OCI-LY1 (cell line): Measurements from ENCODE around the gene SLCO2B1.

ENCODE experiments used
- H2AFZ ChIP-seq: fragments of 200-600 bp; sonication (generic), shearing (Covaris generic); 2 replicates; pipeline ENCODE4 v1.6.0; 2014; ENCODE audit warnings: antibody characterized with exemption, mild to moderate bottlenecking, low read length
- H3F3A ChIP-seq: fragments of 200-600 bp; sonication (generic), shearing (Covaris generic); 2 replicates; pipeline ENCODE4 v1.6.0; 2014; ENCODE audit warnings: mild to moderate bottlenecking, antibody characterized with exemption, low read length, moderate library complexity; ENCODE audit not compliant: insufficient read depth
- H3K27ac ChIP-seq: fragments of 200-600 bp; sonication (generic); 2 replicates; pipeline ENCODE4 v1.5.1; 2014; ENCODE audit warnings: low read length, mixed run types, mild to moderate bottlenecking, low read depth; ENCODE audit not compliant: poor library complexity, severe bottlenecking
- H3K27me3 ChIP-seq: fragments of 200-600 bp; sonication (generic); 2 replicates; pipeline ENCODE4 v1.6.0; 2014; ENCODE audit warnings: antibody characterized with exemption, mild to moderate bottlenecking, low read length, moderate library complexity; ENCODE audit not compliant: insufficient read depth
- H3K36me3 ChIP-seq: fragments of 200-600 bp; sonication (generic); 2 replicates; pipeline ENCODE4 v1.6.1; 2014; ENCODE audit warnings: mild to moderate bottlenecking, antibody characterized with exemption, low read length, moderate library complexity, mixed read lengths; ENCODE audit not compliant: insufficient read depth
- H3K4me1 ChIP-seq: fragments of 200-600 bp; sonication (generic); 2 replicates; pipeline ENCODE4 v1.5.1; 2014; ENCODE audit warnings: mild to moderate bottlenecking, low read length, moderate library complexity; ENCODE audit not compliant: insufficient read depth, severe bottlenecking
- H3K4me2 ChIP-seq: fragments of 200-600 bp; sonication (generic), shearing (Covaris generic); 2 replicates; pipeline ENCODE4 v1.6.1; 2014; ENCODE audit warnings: low read length
- H3K4me3 ChIP-seq: fragments of 200-600 bp; sonication (generic); 2 replicates; pipeline ENCODE4 v1.5.1; 2014; ENCODE audit warnings: low read length, low read depth, mild to moderate bottlenecking, mixed read lengths; ENCODE audit not compliant: poor library complexity, severe bottlenecking
- H3K79me2 ChIP-seq: fragments of 200-600 bp; shearing (Covaris generic); 2 replicates; pipeline ENCODE4 v1.6.1; 2016; ENCODE audit warnings: mixed run types, low read length, mixed read lengths; ENCODE audit not compliant: insufficient read depth
- H3K9ac ChIP-seq: fragments of 200-600 bp; sonication (generic), shearing (Covaris generic); 2 replicates; pipeline ENCODE4 v1.6.1; 2014; ENCODE audit warnings: mild to moderate bottlenecking, low read length, mixed read lengths
- H3K9me2 ChIP-seq: fragments of 200-600 bp; sonication (generic), shearing (Covaris generic); 2 replicates; pipeline ENCODE4 v1.6.1; 2014; ENCODE audit warnings: low read depth, mild to moderate bottlenecking, low read length, mixed read lengths
- H3K9me3 ChIP-seq: fragments of 200-600 bp; shearing (Covaris generic); 2 replicates; pipeline ENCODE4 v1.6.1; 2014; ENCODE audit warnings: low read length, mixed read lengths
- H4K20me1 ChIP-seq: fragments of 200-600 bp; sonication (generic), shearing (Covaris generic); 2 replicates; pipeline ENCODE4 v1.6.0; 2016; ENCODE audit warnings: mild to moderate bottlenecking, low read length; ENCODE audit not compliant: insufficient read depth
- CTCF ChIP-seq: fragments of 200-600 bp; sonication (generic), shearing (Covaris generic); IDR thresholded peaks from 2 replicates; pipeline ENCODE4 v1.5.1; 2017; ENCODE audit warnings: mild to moderate bottlenecking, antibody characterized with exemption, low read length, moderate library complexity, mixed read lengths
- EZH2 ChIP-seq: fragments of 200-600 bp; sonication (generic), shearing (Covaris generic); IDR thresholded peaks from 2 replicates; pipeline ENCODE4 v1.8.0; 2017; ENCODE audit warnings: borderline replicate concordance, mixed run types, mild to moderate bottlenecking, antibody characterized with exemption, low read length, moderate library complexity, mixed read lengths

SLCO2B1 gene

DNA sequence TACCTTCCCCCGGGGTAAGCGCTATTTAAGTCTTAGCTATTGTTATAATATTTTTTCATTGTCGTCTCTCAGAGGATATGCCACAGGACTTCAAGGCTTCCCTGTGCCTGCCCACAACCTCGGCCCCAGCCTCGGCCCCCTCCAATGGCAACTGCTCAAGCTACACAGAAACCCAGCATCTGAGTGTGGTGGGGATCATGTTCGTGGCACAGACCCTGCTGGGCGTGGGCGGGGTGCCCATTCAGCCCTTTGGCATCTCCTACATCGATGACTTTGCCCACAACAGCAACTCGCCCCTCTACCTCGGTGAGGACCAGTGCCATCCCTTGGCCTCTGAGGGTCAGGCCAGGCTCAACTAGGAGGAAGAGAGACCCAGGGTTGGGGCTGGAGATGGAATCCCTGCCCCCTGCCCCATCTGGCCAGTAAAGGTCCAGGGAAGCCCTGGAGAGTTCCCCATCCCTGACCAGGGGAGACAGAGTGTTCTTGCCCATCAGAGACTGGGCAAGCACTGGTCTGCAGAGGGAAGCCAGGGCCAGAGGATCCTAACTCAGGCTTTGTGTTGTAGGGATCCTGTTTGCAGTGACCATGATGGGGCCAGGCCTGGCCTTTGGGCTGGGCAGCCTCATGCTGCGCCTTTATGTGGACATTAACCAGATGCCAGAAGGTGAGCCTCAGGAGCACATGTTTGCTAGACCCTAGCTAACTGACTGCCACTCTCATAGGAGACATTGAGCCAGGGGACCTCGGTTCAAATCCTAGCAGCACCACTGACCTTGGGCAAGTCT is 18.4 kb downstream of the SLCO2B1 start:
- H3K27me3 ChIP-seq, result no peaks in the 10 kb centered on the region
- no peak overlapping the region for H3K4me3 ChIP-seq
- H3K9ac ChIP-seq, result no peak overlapping the region
- no peak for TF ChIP-seq CTCF
- TF ChIP-seq EZH2, result no peak
- no peaks in the 10 kb centered on the region for H3K36me3 ChIP-seq
- H2AFZ ChIP-seq, result no peak overlapping the region
- no peaks in the 10 kb centered on the region for H3K9me2 ChIP-seq
- H3K79me2 ChIP-seq, result no peaks in the 10 kb centered on the region
- no peak overlapping the region for H3K27ac ChIP-seq
- H3K9me3 ChIP-seq, result no peaks in the 10 kb centered on the region
- no peaks in the 10 kb centered on the region for H3F3A ChIP-seq
- H3K4me1 ChIP-seq, result no peaks in the 10 kb centered on the region
- no peaks in the 10 kb centered on the region for H4K20me1 ChIP-seq
- H3K4me2 ChIP-seq, result no peak overlapping the region

DNA sequence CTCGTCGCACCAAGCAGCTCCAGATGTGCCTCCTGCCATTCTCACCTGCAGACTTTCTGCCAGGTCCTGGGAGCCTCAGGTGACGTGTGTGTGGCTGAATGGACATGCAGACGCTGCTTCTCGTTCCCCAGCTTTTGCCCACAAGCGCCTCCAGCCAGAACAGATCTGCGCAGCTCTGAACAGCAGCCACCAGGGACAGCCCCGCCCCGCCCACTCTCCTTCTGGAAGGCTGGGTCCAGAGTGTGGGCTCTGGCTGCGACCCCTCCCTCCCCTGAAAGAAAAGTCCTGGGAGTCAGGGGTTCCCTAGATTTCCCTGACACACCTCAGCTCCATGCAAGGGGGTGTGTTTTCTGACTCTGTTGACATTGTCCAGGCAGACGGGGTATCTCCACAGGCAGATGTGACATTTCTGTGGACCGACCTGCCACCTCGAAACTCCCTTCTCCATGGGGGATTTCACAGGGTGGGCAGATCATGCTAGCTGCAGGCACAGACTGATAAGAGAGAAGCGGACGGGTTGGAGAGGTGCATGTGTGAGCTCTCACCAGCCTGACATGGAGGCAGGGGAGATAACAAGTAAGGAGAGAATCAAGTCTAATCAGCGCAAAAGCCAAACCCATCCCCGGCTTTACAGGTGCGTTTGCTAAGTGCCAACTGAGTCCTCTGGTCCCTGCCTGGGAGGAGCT is 19.8 kb downstream of the SLCO2B1 start:
- Histone ChIP-seq H2AFZ (no peak overlapping the region), H3K27me3 (no peaks in the 10 kb centered on the region), H3K4me1 (no peaks in the 10 kb centered on the region), H3K9me3 (no peaks in the 10 kb centered on the region), H3F3A (no peaks in the 10 kb centered on the region), H3K4me3 (no peak overlapping the region), H3K4me2 (no peak overlapping the region), H3K36me3 (no peaks in the 10 kb centered on the region), H4K20me1 (no peaks in the 10 kb centered on the region), H3K9me2 (no peaks in the 10 kb centered on the region), H3K9ac (no peak overlapping the region), H3K27ac (no peak overlapping the region), H3K79me2 (no peaks in the 10 kb centered on the region)
- no peak for TF ChIP-seq EZH2
- TF ChIP-seq CTCF, result no peak

DNA sequence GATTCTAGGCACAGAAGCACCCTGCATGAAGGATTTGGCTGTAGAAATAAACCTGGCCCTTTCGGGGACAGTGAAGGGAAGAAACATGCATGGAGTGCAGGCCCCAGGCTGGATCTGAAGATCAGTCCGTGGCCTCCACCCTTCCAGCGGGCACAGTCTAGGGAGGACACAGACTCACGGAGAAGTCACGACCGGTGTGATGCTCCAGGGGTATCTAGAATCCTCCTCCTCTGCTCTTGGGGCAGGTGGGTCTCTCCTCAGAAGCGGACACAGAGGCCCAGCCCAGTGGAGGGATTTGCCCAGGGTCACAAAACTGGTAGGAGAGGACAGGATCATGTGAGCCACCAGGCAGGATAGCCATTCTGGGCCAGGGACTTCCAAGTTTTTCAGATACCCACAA is 22.4 kb downstream of the SLCO2B1 start:
- Histone ChIP-seq H2AFZ (no peak overlapping the region), H3K4me2 (no peak overlapping the region), H4K20me1 (no peaks in the 10 kb centered on the region), H3F3A (no peaks in the 10 kb centered on the region), H3K27ac (no peak overlapping the region), H3K9ac (no peak overlapping the region), H3K4me1 (no peaks in the 10 kb centered on the region), H3K9me3 (no peaks in the 10 kb centered on the region), H3K4me3 (no peak overlapping the region), H3K27me3 (no peaks in the 10 kb centered on the region), H3K9me2 (no peaks in the 10 kb centered on the region), H3K36me3 (no peaks in the 10 kb centered on the region), H3K79me2 (no peaks in the 10 kb centered on the region)
- TF ChIP-seq EZH2 (no peak), CTCF (no peak)
